ENCODE measurements around the gene MRTFA.

DNA sequence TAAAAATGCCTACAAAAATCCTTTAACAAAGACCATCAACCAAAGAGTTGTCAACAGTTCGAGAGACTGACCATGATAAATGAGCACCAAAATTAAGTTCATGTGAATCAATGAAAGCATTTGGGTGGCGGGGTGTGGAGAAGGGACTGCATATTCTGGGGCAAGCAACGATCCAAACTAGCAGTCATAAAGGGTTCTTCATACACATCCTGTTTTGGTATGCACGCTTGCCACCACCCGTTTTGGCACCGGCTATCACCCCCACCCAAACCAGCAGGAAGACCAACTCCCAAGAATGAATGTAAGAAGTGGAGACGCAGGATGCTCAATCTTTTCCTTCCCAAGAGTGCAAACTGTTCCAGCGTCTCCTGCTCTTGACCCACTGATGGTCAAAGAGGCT is 185.3 kb downstream of the MRTFA start:
- TF ChIP-seq CTCF (IDR thresholded peaks at IDR 0.05) = no peak
- TF ChIP-seq, protein P1, sequence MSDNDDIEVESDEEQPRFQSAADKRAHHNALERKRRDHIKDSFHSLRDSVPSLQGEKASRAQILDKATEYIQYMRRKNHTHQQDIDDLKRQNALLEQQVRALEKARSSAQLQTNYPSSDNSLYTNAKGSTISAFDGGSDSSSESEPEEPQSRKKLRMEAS (IDR thresholded peaks at IDR 0.05) = no peak
- no peak for TF ChIP-seq MYC (IDR thresholded peaks at IDR 0.05; ENCODE audit: borderline replicate concordance, low read length)
- TF ChIP-seq E2F6 (IDR thresholded peaks at IDR 0.05; ENCODE audit: borderline replicate concordance, low read depth) = no peak
- TF ChIP-seq, protein P2, sequence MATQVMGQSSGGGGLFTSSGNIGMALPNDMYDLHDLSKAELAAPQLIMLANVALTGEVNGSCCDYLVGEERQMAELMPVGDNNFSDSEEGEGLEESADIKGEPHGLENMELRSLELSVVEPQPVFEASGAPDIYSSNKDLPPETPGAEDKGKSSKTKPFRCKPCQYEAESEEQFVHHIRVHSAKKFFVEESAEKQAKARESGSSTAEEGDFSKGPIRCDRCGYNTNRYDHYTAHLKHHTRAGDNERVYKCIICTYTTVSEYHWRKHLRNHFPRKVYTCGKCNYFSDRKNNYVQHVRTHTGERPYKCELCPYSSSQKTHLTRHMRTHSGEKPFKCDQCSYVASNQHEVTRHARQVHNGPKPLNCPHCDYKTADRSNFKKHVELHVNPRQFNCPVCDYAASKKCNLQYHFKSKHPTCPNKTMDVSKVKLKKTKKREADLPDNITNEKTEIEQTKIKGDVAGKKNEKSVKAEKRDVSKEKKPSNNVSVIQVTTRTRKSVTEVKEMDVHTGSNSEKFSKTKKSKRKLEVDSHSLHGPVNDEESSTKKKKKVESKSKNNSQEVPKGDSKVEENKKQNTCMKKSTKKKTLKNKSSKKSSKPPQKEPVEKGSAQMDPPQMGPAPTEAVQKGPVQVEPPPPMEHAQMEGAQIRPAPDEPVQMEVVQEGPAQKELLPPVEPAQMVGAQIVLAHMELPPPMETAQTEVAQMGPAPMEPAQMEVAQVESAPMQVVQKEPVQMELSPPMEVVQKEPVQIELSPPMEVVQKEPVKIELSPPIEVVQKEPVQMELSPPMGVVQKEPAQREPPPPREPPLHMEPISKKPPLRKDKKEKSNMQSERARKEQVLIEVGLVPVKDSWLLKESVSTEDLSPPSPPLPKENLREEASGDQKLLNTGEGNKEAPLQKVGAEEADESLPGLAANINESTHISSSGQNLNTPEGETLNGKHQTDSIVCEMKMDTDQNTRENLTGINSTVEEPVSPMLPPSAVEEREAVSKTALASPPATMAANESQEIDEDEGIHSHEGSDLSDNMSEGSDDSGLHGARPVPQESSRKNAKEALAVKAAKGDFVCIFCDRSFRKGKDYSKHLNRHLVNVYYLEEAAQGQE (IDR thresholded peaks at IDR 0.05) = no peak
- no peak for TF ChIP-seq CBX8 (IDR thresholded peaks at IDR 0.05)
- no peak for TF ChIP-seq RAD21 (conservative IDR thresholded peaks at IDR 0.05 in 1 of 2, IDR thresholded peaks at IDR 0.05 in 1 of 2)
- TF ChIP-seq SMC3 (IDR thresholded peaks at IDR 0.05) = no peak
- no peak for TF ChIP-seq POLR2A (IDR thresholded peaks at IDR 0.05; ENCODE audit: low read length)
- TF ChIP-seq, protein P3, sequence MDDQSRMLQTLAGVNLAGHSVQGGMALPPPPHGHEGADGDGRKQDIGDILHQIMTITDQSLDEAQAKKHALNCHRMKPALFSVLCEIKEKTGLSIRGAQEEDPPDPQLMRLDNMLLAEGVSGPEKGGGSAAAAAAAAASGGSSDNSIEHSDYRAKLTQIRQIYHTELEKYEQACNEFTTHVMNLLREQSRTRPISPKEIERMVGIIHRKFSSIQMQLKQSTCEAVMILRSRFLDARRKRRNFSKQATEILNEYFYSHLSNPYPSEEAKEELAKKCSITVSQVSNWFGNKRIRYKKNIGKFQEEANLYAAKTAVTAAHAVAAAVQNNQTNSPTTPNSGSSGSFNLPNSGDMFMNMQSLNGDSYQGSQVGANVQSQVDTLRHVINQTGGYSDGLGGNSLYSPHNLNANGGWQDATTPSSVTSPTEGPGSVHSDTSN (IDR thresholded peaks at IDR 0.05) = no peak
- no peak for TF ChIP-seq RCOR1 (IDR thresholded peaks at IDR 0.05; ENCODE audit: low read depth, low read length)
- no peak for TF ChIP-seq KDM1A (IDR thresholded peaks at IDR 0.05; ENCODE audit: low read depth)
- no peak for TF ChIP-seq MAFK (IDR thresholded peaks at IDR 0.05; ENCODE audit: partially characterized antibody)

Measured in A549 (cell line).